IMR-90 (cell line): ENCODE results near the gene PROZ. TPM values are rescaled to one million over a fixed set of nuclear protein-coding genes. Genes with fewer than 3 reads are reported as not detected.
A peak's percentile ranks its signal among the peaks of the same experiment; 100 is the strongest.

Source experiments
- ATAC-seq: fragments of 200-7000 bp; cut with Tn5 transposase; 2 replicates; pipeline ENCODE4 v1.9.1; 2020; ENCODE audit warnings: low read depth, mild to moderate bottlenecking, moderate library complexity
- BruUV-seq: library from RNA; stranded (reverse); fragments of 400-500 nt; replicated peaks from 2 replicates; lab custom pipeline; 2021; lab: Mats Ljungman, UMichigan
- CTCF ChIA-PET: fragments of 300-600 bp; formaldehyde crosslinking; extraction: SDS; loops from one replicate; lab custom pipeline; 2021; ENCODE audit warnings: antibody characterized with exemption; lab: Yijun Ruan, JAX
- POLR2A ChIA-PET: fragments of 300-600 bp; sonication (Branson Sonifier 250); formaldehyde crosslinking; loops from one replicate; lab custom pipeline; 2022; ENCODE audit warnings: antibody characterized with exemption; ENCODE audit not compliant: unreplicated experiment; lab: Charles Lee
- DNase-seq: peaks from one replicate; pipeline ENCODE4 v3.0.0; 2013
- H2AFZ ChIP-seq: replicated peaks from 2 replicates; pipeline ENCODE3; 2013; ENCODE audit warnings: low read length, mild to moderate bottlenecking; ENCODE audit not compliant: poor library complexity
- H2AK5ac ChIP-seq: 2 replicates; pipeline ENCODE4 v1.6.1; 2013; ENCODE audit warnings: low read depth, low read length, inconsistent platforms
- H2AK9ac ChIP-seq: replicated peaks from 2 replicates; pipeline ENCODE3; 2013; ENCODE audit warnings: mild to moderate bottlenecking, low read depth, low read length, moderate library complexity; ENCODE audit not compliant: poor library complexity
- H2BK120ac ChIP-seq: 2 replicates; pipeline ENCODE4 v1.6.1; 2013; ENCODE audit warnings: low read depth, low read length, inconsistent platforms
- H2BK15ac ChIP-seq: 3 replicates; pipeline ENCODE4 v1.6.1; 2013; ENCODE audit warnings: low read depth, low read length, inconsistent platforms
- H2BK20ac ChIP-seq: 2 replicates; pipeline ENCODE4 v1.6.1; 2013; ENCODE audit warnings: low read depth, mild to moderate bottlenecking, inconsistent platforms, low read length, moderate library complexity
- H2BK5ac ChIP-seq: 2 replicates; pipeline ENCODE4 v1.6.1; 2013; ENCODE audit warnings: mild to moderate bottlenecking, low read depth, low read length, inconsistent platforms; ENCODE audit not compliant: poor library complexity, severe bottlenecking
- H3K14ac ChIP-seq: replicated peaks from 2 replicates; pipeline ENCODE4 v1.6.1; 2013; ENCODE audit warnings: low read depth, low read length, inconsistent platforms
- H3K18ac ChIP-seq: 2 replicates; pipeline ENCODE4 v1.6.1; 2013; ENCODE audit warnings: low read depth, low read length, control low read depth
- H3K23ac ChIP-seq: 2 replicates; pipeline ENCODE4 v1.6.1; 2013; ENCODE audit warnings: low read depth, low read length, inconsistent platforms
- H3K27ac ChIP-seq: 2 replicates; pipeline ENCODE4 v1.5.1; 2013; ENCODE audit warnings: mild to moderate bottlenecking, control low read depth, low read length; ENCODE audit not compliant: insufficient read depth
- H3K27me3 ChIP-seq: 2 replicates; pipeline ENCODE4 v1.6.1; 2013; ENCODE audit warnings: low read length; ENCODE audit not compliant: control insufficient read depth, insufficient read depth
- H3K36me3 ChIP-seq: 2 replicates; pipeline ENCODE4 v1.6.1; 2013; ENCODE audit warnings: low read length, mixed read lengths; ENCODE audit not compliant: control insufficient read depth, insufficient read depth
- H3K4ac ChIP-seq: 2 replicates; pipeline ENCODE4 v1.6.1; 2013; ENCODE audit warnings: low read depth, low read length, inconsistent platforms
- H3K4me1 ChIP-seq: 2 replicates; pipeline ENCODE4 v1.6.1; 2013; ENCODE audit warnings: low read length, mixed read lengths; ENCODE audit not compliant: control insufficient read depth, insufficient read depth
- H3K4me2 ChIP-seq: 2 replicates; pipeline ENCODE4 v1.6.1; 2013; ENCODE audit warnings: low read depth, mild to moderate bottlenecking, control low read depth, low read length, moderate library complexity
- H3K4me3 ChIP-seq: 2 replicates; pipeline ENCODE4 v1.5.1; 2013; ENCODE audit warnings: low read depth, mild to moderate bottlenecking, control low read depth, low read length, moderate library complexity; ENCODE audit not compliant: insufficient read depth
- H3K56ac ChIP-seq: 2 replicates; pipeline ENCODE4 v1.6.1; 2013; ENCODE audit warnings: low read length, inconsistent platforms; ENCODE audit not compliant: insufficient read depth; ENCODE audit errors: extremely low read depth
- H3K79me1 ChIP-seq, 2 experiments: 2 replicates each; pipeline ENCODE4 v1.6.1; 2013; ENCODE audit warnings: low read length in 2 of 2, inconsistent platforms in 1 of 2, low read depth in 1 of 2
- H3K9ac ChIP-seq: 2 replicates; pipeline ENCODE4 v1.6.1; 2013; ENCODE audit warnings: low read depth, low read length, control low read depth
- H3K9me1 ChIP-seq: 2 replicates; pipeline ENCODE4 v1.6.1; 2013; ENCODE audit warnings: low read length, inconsistent platforms; ENCODE audit not compliant: insufficient read depth
- H3K9me3 ChIP-seq: 2 replicates; pipeline ENCODE4 v1.6.1; 2013; ENCODE audit warnings: low read length; ENCODE audit not compliant: control insufficient read depth, insufficient read depth
- H4K20me1 ChIP-seq: 2 replicates; pipeline ENCODE4 v1.6.1; 2013; ENCODE audit warnings: low read length, inconsistent platforms; ENCODE audit not compliant: insufficient read depth
- H4K5ac ChIP-seq: 2 replicates; pipeline ENCODE4 v1.6.1; 2013; ENCODE audit warnings: mild to moderate bottlenecking, low read depth, low read length, control low read depth
- H4K8ac ChIP-seq, 2 experiments: 2 replicates each; pipeline ENCODE4 v1.6.1; 2013; ENCODE audit warnings: low read depth in 2 of 2, low read length in 2 of 2, control low read depth in 1 of 2, inconsistent platforms in 1 of 2
- H4K91ac ChIP-seq: 2 replicates; pipeline ENCODE4 v1.6.1; 2013; ENCODE audit warnings: low read depth, low read length, inconsistent platforms; ENCODE audit not compliant: insufficient read depth
- BHLHE40 ChIP-seq: fragments of 150-350 bp; IDR thresholded peaks from 2 replicates; pipeline ENCODE4 v1.6.1; 2016; ENCODE audit warnings: mild to moderate bottlenecking, low read depth, low read length
- CEBPB ChIP-seq: IDR thresholded peaks from 2 replicates; pipeline ENCODE4 v1.6.1; 2012; ENCODE audit warnings: low read depth, low read length, improper control_type of control experiment
- CHD1 ChIP-seq: IDR thresholded peaks from 2 replicates; pipeline ENCODE4 v1.6.1; 2012; ENCODE audit warnings: low read depth, low read length, improper control_type of control experiment
- CTCF ChIP-seq: conservative IDR thresholded peaks from 2 replicates; pipeline ENCODE4 v1.5.1; 2012; ENCODE audit warnings: mild to moderate bottlenecking, low read depth, low read length, improper control_type of control experiment
- FOS ChIP-seq: fragments of 150-350 bp; IDR thresholded peaks from 2 replicates; pipeline ENCODE4 v1.6.1; 2016; ENCODE audit warnings: low read depth, low read length
- MAFK ChIP-seq: IDR thresholded peaks from 2 replicates; pipeline ENCODE4 v1.6.1; 2012; ENCODE audit warnings: low read depth, low read length, improper control_type of control experiment
- MAZ ChIP-seq: IDR thresholded peaks from 2 replicates; pipeline ENCODE4 v1.6.1; 2012; ENCODE audit warnings: low read depth, mild to moderate bottlenecking, low read length, improper control_type of control experiment, moderate library complexity, borderline replicate concordance
- MXI1 ChIP-seq: IDR thresholded peaks from 2 replicates; pipeline ENCODE4 v1.6.1; 2012; ENCODE audit warnings: low read depth, mild to moderate bottlenecking, low read length, moderate library complexity, borderline replicate concordance
- NFE2L2 ChIP-seq: fragments of 150-350 bp; IDR thresholded peaks from 2 replicates; pipeline ENCODE4 v1.6.1; 2016; ENCODE audit warnings: low read depth, mild to moderate bottlenecking, low read length
- POLR2A ChIP-seq: IDR thresholded peaks from 2 replicates; pipeline ENCODE4 v1.6.1; 2012; ENCODE audit warnings: mild to moderate bottlenecking, low read depth, low read length
- RAD21 ChIP-seq: IDR thresholded peaks from 2 replicates; pipeline ENCODE4 v1.6.1; 2012; ENCODE audit warnings: low read length, improper control_type of control experiment
- RCOR1 ChIP-seq: IDR thresholded peaks from 2 replicates; pipeline ENCODE4 v1.6.1; 2012; ENCODE audit warnings: mild to moderate bottlenecking, low read length, improper control_type of control experiment; ENCODE audit not compliant: insufficient replicate concordance
- RFX5 ChIP-seq: IDR thresholded peaks from 2 replicates; pipeline ENCODE4 v1.8.0; 2012; ENCODE audit warnings: low read depth, mild to moderate bottlenecking, low read length, moderate library complexity
- SMC3 ChIP-seq: fragments of 150-350 bp; IDR thresholded peaks from 2 replicates; pipeline ENCODE4 v1.6.1; 2016; ENCODE audit warnings: low read depth, mild to moderate bottlenecking, antibody characterized with exemption, low read length, moderate library complexity
- WGBS, 2 experiments: methylation state at CpG; one replicate each; pipeline versions ENCODE4 v1.1.5 to v1.1.7; 2013; ENCODE audit warnings: missing lambda C conversion rate in 2 of 2; ENCODE audit not compliant: insufficient read length in 1 of 2; ENCODE audit errors: extremely low coverage in 2 of 2; 5-methylcytosine and 5-hydroxymethylcytosine counted together
- dilution Hi-C: fragments of 300-500 bp; cut with HindIII; formaldehyde crosslinking; loops from one replicate; pipeline ENCODE4 v1.14.3; 2018; ENCODE audit warnings: low sequenced_read_pairs; ENCODE audit not compliant: unreplicated experiment
- in situ Hi-C: fragments of 300-500 bp; cut with MboI; formaldehyde crosslinking; loops from 3 replicates; pipeline ENCODE4 v1.14.3; 2019; ENCODE audit warnings: low sequenced_read_pairs, inconsistent platforms, mixed read lengths
- intact Hi-C: fragments of 100-400 bp; cut with micrococcal nuclease; formaldehyde crosslinking; loops from 2 replicates; pipeline ENCODE4 v1.10.0; 2022
- polyA plus RNA-seq, 3 experiments: library from polyadenylated mRNA; depleted of rRNA; stranded (reverse); fragments of >200 nt; gene quantifications; 2 replicates each; pipeline ENCODE4 v1.2.3, GENCODE V29; 2012; ENCODE audit warnings: low replicate concordance in 1 of 3
- total RNA-seq: library from RNA; depleted of rRNA; stranded (reverse); fragments of >200 nt; gene quantifications from 2 replicates; pipeline ENCODE4 v1.2.3, GENCODE V29; 2012
- TF ChIP-seq, protein P1 (sequence below): fragments of 150-350 bp; IDR thresholded peaks from 2 replicates; pipeline ENCODE4 v1.6.1; 2016; ENCODE audit warnings: low read depth, mild to moderate bottlenecking, low read length, moderate library complexity, borderline replicate concordance
- TF ChIP-seq, protein P2 (sequence below): fragments of 150-350 bp; IDR thresholded peaks from 2 replicates; pipeline ENCODE4 v1.6.1; 2017; ENCODE audit warnings: mild to moderate bottlenecking, antibody characterized with exemption, low read length, low read depth

The PROZ gene
- total and polyA plus RNA-seq, 2 of the 4 experiments (the other 2 are of a cell fraction), result not detected

GRCh38 chr13:113161433-113161832, 3.0 kb downstream of the PROZ start:
- ChIA-PET POLR2A (no interaction called here), CTCF (no interaction called here)
- no peak overlapping the region for H4K91ac ChIP-seq
- no peak for ATAC-seq
- H3K4ac ChIP-seq, result no peak overlapping the region; the same call in 1 of the 2 replicates
- TF ChIP-seq BHLHE40 (no peak), MAZ (no peak), MXI1 (no peak), POLR2A (no peak), CEBPB (no peak), CHD1 (no peak), CTCF (no peak), MAFK (no peak), RAD21 (no peak), RFX5 (no peak), RCOR1 (no peak), NFE2L2 (no peak), SMC3 (no peak), FOS (no peak)
- TF ChIP-seq, protein P1, sequence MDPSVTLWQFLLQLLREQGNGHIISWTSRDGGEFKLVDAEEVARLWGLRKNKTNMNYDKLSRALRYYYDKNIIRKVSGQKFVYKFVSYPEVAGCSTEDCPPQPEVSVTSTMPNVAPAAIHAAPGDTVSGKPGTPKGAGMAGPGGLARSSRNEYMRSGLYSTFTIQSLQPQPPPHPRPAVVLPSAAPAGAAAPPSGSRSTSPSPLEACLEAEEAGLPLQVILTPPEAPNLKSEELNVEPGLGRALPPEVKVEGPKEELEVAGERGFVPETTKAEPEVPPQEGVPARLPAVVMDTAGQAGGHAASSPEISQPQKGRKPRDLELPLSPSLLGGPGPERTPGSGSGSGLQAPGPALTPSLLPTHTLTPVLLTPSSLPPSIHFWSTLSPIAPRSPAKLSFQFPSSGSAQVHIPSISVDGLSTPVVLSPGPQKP, result no peak
- TF ChIP-seq, protein P2, sequence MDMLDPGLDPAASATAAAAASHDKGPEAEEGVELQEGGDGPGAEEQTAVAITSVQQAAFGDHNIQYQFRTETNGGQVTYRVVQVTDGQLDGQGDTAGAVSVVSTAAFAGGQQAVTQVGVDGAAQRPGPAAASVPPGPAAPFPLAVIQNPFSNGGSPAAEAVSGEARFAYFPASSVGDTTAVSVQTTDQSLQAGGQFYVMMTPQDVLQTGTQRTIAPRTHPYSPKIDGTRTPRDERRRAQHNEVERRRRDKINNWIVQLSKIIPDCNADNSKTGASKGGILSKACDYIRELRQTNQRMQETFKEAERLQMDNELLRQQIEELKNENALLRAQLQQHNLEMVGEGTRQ, result no peak
- H3K14ac ChIP-seq, result no peak overlapping the region
- H3K27me3 ChIP-seq, result no peaks in the 10 kb centered on the region
- no peak overlapping the region for H4K5ac ChIP-seq
- no peak overlapping the region for H2BK120ac ChIP-seq
- dilution Hi-C loops, result no loop called here
- H2BK5ac ChIP-seq, result no peak overlapping the region
- H2BK15ac ChIP-seq, result no peak overlapping the region
- H3K9ac ChIP-seq, result no peak overlapping the region
- no peak overlapping the region for H3K18ac ChIP-seq
- no peak overlapping the region for H2AK9ac ChIP-seq
- H4K20me1 ChIP-seq, result no peaks in the 10 kb centered on the region
- no peaks in the 10 kb centered on the region for H3K9me1 ChIP-seq
- H3K9me3 ChIP-seq, result no peaks in the 10 kb centered on the region
- no peaks in the 10 kb centered on the region for H3K36me3 ChIP-seq
- no peak overlapping the region for H2BK20ac ChIP-seq
- no peak overlapping the region for H4K8ac ChIP-seq
- H3K56ac ChIP-seq, result no peak overlapping the region
- no peaks in the 10 kb centered on the region for H3K79me1 ChIP-seq
- H3K23ac ChIP-seq, result no peak overlapping the region
- H3K27ac ChIP-seq, result no peak overlapping the region
- no peak overlapping the region for H3K4me2 ChIP-seq
- intact Hi-C loops, result no loop called here
- no TSS peak for BruUV-seq
- no peak overlapping the region for H3K4me3 ChIP-seq
- peaks cover 6% of the 10 kb centered on the region for H3K4me1 ChIP-seq
- H2AFZ ChIP-seq, result no peak overlapping the region
- in situ Hi-C loops, result no loop called here
- H2AK5ac ChIP-seq, result 0 out of 2 replicates have a peak overlapping the region, but pooled peaks have one; percentile 3
- DNase-seq, result no peak
- WGBS, 2 experiments, result 81% methylated on average over 9 of the region's 16 CpGs; no CpG with 5 or more reads in 1 of the 2 experiments
